ENCODE measurements around the gene RNF150. TPM values are rescaled to one million over a fixed set of nuclear protein-coding genes. Genes with fewer than 3 reads are reported as not detected.

The RNF150 gene
- total and polyA plus RNA-seq, 9 donors, result 7.6 to 43.2 (median 31.2) TPM

GRCh38 chr4:141101511-141101910, 31.8 kb downstream of the RNF150 start:
- no peak for DNase-seq
- intact Hi-C loops (cut with DNase I), result no loop called here
- H3K27me3 ChIP-seq, result no peaks in the 10 kb centered on the region
- 87 to 97% (median 94%) methylated on average over 4 of the region's 4 CpGs for WGBS, 3 donors
- H3K27ac ChIP-seq, result no peak overlapping the region
- H3K9me3 ChIP-seq, result no peaks in the 10 kb centered on the region
- TF ChIP-seq CTCF (IDR thresholded peaks at IDR 0.05) (no peak), EP300 (IDR thresholded peaks at IDR 0.05) (no peak), POLR2A (IDR thresholded peaks at IDR 0.05) (no peak)
- no peak overlapping the region for H3K4me3 ChIP-seq
- H3K36me3 ChIP-seq, result no peaks in the 10 kb centered on the region
- H3K4me1 ChIP-seq (ENCODE audit: insufficient read depth), result peaks cover 1% of the 10 kb centered on the region

- intact Hi-C loops (cut with DNase I), result no loop called here
- Histone ChIP-seq H3K4me3 (no peak overlapping the region), H3K27ac (no peak overlapping the region), H3K36me3 (no peaks in the 10 kb centered on the region), H3K9me3 (no peaks in the 10 kb centered on the region), H3K4me1 (ENCODE audit: insufficient read depth) (no peaks in the 10 kb centered on the region), H3K27me3 (no peaks in the 10 kb centered on the region)
- TF ChIP-seq EP300 (IDR thresholded peaks at IDR 0.05), result no peak
- TF ChIP-seq POLR2A (IDR thresholded peaks at IDR 0.05), result no peak
- no peak for TF ChIP-seq CTCF (IDR thresholded peaks at IDR 0.05)
- no peak for DNase-seq
- WGBS, 3 donors, result 92 to 95% (median 94%) methylated on average over 1 of the region's 1 CpG
Observed at GRCh38 chr4:141099326-141099725, 33.9 kb downstream of the RNF150 start.

- intact Hi-C loops (cut with DNase I), result no loop called here
- TF ChIP-seq POLR2A (IDR thresholded peaks at IDR 0.05) (no peak), CTCF (IDR thresholded peaks at IDR 0.05) (no peak), EP300 (IDR thresholded peaks at IDR 0.05) (no peak)
Observed at GRCh38 chr4:141098163-141098562, 35.1 kb downstream of the RNF150 start.

GRCh38 chr4:141090473-141090872, 42.8 kb downstream of the RNF150 start:
- Histone ChIP-seq H3K27ac (no peak overlapping the region), H3K4me3 (no peak overlapping the region), H3K9me3 (no peaks in the 10 kb centered on the region), H3K4me1 (ENCODE audit: insufficient read depth) (no peaks in the 10 kb centered on the region), H3K27me3 (no peaks in the 10 kb centered on the region), H3K36me3 (no peaks in the 10 kb centered on the region)
- intact Hi-C loops (cut with DNase I), result no loop called here
- TF ChIP-seq CTCF (IDR thresholded peaks at IDR 0.05) (no peak), POLR2A (IDR thresholded peaks at IDR 0.05) (no peak), EP300 (IDR thresholded peaks at IDR 0.05) (no peak)
- DNase-seq, result no peak
- WGBS, 3 donors, result 17 to 38% (median 22%) methylated on average over 3 of the region's 3 CpGs

More at GRCh38 chr4:141098163-141098562, 35.1 kb downstream of the RNF150 start:
- no peaks in the 10 kb centered on the region for H3K36me3 ChIP-seq
- WGBS, 3 donors, result 96 to 98% (median 97%) methylated on average over 3 of the region's 3 CpGs
- no peak for DNase-seq
- no peak overlapping the region for H3K4me3 ChIP-seq
- H3K27ac ChIP-seq, result no peak overlapping the region
- no peaks in the 10 kb centered on the region for H3K27me3 ChIP-seq
- no peaks in the 10 kb centered on the region for H3K9me3 ChIP-seq
- H3K4me1 ChIP-seq (ENCODE audit: insufficient read depth), result no peaks in the 10 kb centered on the region
